ENCODE measurements around the gene ATP1B1. TPM values are rescaled to one million over a fixed set of nuclear protein-coding genes. Genes with fewer than 3 reads are reported as not detected.

ATP1B1 gene
- total and polyA plus RNA-seq, 2 of the 13 experiments (the other 11 are each of a cell fraction or from before 2014, with no cell fraction given) = 134 to 135 TPM

GRCh38 chr1:169148472-169149252 lies 42.2 kb downstream of the ATP1B1 start (continued):
- peak; percentile 92 for TF ChIP-seq ZBTB37 (CRISPR knock-in tag; IDR thresholded peaks at IDR 0.05)
- TF ChIP-seq MYC (CRISPR knock-in tag; IDR thresholded peaks at IDR 0.05; ENCODE audit: borderline replicate concordance) = no peak
- TF ChIP-seq ZBTB43 (CRISPR knock-in tag; conservative IDR thresholded peaks at IDR 0.05) = no peak; the same call in 1 of the 2 replicates
- peak; percentile 46; the same call in 1 of the 2 replicates for TF ChIP-seq GMEB1 (CRISPR knock-in tag; IDR thresholded peaks at IDR 0.05; ENCODE audit: borderline replicate concordance)
- TF ChIP-seq ISL2 (CRISPR knock-in tag; IDR thresholded peaks at IDR 0.05) = peak; percentile 87; the same call in 1 of the 2 replicates
- TF ChIP-seq MTA1 (CRISPR knock-in tag; IDR thresholded peaks at IDR 0.05; ENCODE audit: borderline replicate concordance) = peak; percentile 34; the same call in 1 of the 2 replicates
- TF ChIP-seq ARID3A (IDR thresholded peaks at IDR 0.05; ENCODE audit: low read depth, low read length) = peak; percentile 96
- TF ChIP-seq EHMT2 (IDR thresholded peaks at IDR 0.05; ENCODE audit: borderline replicate concordance, low read depth, low read length) = peak; percentile 89
- peak; percentile 60; the same call in 1 of the 2 replicates for TF ChIP-seq DRAP1 (CRISPR knock-in tag; IDR thresholded peaks at IDR 0.05)
- TF ChIP-seq ZMYM4 (CRISPR knock-in tag; IDR thresholded peaks at IDR 0.05) = peak; percentile 98
- peak; percentile 59; the same call in 1 of the 2 replicates for TF ChIP-seq ZNF605 (CRISPR knock-in tag; IDR thresholded peaks at IDR 0.05)
- peak; percentile 99 for TF ChIP-seq PAXIP1 (CRISPR knock-in tag; conservative IDR thresholded peaks at IDR 0.05)
- TF ChIP-seq RARA (CRISPR knock-in tag; IDR thresholded peaks at IDR 0.05) = peak; percentile 97
- peak; percentile 86 for TF ChIP-seq ASH2L (IDR thresholded peaks at IDR 0.05; ENCODE audit: insufficient read length, low read depth, low read length)
- peak; percentile 64 for TF ChIP-seq PHF5A (CRISPR knock-in tag; IDR thresholded peaks at IDR 0.05; ENCODE audit: low read depth, unreplicated experiment)
- peak; percentile 90; the same call in 1 of the 2 replicates for TF ChIP-seq SOX5 (CRISPR knock-in tag; IDR thresholded peaks at IDR 0.05; ENCODE audit: borderline replicate concordance)
- 0 out of 2 replicates have a peak, but pooled peaks have one; percentile 57 for TF ChIP-seq MAFG (CRISPR knock-in tag; IDR thresholded peaks at IDR 0.05)
- TF ChIP-seq ONECUT2 (CRISPR knock-in tag; IDR thresholded peaks at IDR 0.05) = 0 out of 2 replicates have a peak, but pooled peaks have one; percentile 24
